ENCODE results near the gene SGPP2.

SGPP2 gene

GRCh38 chr2:222518570-222519381 is 94.4 kb downstream of the SGPP2 start:
- DNase-seq (ENCODE audit: low read depth, low spot score) = peak; percentile 83
- peak overlapping the region; percentile 81 for H3K27ac ChIP-seq

GRCh38 chr2:222521099-222521498 is 96.8 kb downstream of the SGPP2 start:
- no peak for DNase-seq (ENCODE audit: low read depth, low spot score)
- H3K27ac ChIP-seq = no peak overlapping the region

GRCh38 chr2:222522082-222522481 is 97.7 kb downstream of the SGPP2 start:
- H3K27ac ChIP-seq = no peak overlapping the region
- no peak for DNase-seq (ENCODE audit: low read depth, low spot score)

GRCh38 chr2:222523783-222524544 is 99.6 kb downstream of the SGPP2 start:
- H3K27ac ChIP-seq = no peak overlapping the region
- DNase-seq (ENCODE audit: low read depth, low spot score) = no peak

GRCh38 chr2:222525811-222526210 is 101.5 kb downstream of the SGPP2 start:
- no peak for DNase-seq (ENCODE audit: low read depth, low spot score)
- no peak overlapping the region for H3K27ac ChIP-seq

GRCh38 chr2:222526480-222527277 is 102.3 kb downstream of the SGPP2 start:
- no peak for DNase-seq (ENCODE audit: low read depth, low spot score)
- H3K27ac ChIP-seq = no peak overlapping the region

- peak; percentile 63 for DNase-seq (ENCODE audit: low read depth, low spot score)
Observed at GRCh38 chr2:222532315-222532714, 108.0 kb downstream of the SGPP2 start.

DNA sequence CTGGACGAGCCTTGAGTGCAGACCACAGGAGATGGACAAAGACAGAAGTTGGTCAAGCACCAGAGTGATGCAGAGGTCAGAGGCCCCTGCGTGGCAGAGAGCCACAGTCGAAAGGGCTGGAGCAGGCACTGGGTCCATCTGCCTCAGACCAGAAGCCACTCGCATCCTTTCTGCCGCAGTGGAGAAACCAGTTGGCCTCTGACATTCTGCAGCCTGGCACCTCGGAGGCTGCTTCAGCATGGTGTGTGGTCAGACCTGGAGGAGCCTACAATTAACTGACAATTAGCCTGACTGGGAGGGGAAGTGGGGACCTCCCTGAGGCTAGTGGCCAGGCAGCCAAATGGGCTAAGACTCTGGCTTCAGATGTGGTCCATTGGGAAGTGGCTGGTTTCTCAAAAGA is 111.1 kb downstream of the SGPP2 start:
- DNase-seq (ENCODE audit: low read depth, low spot score) = no peak
- no peak overlapping the region for H3K27ac ChIP-seq

More at GRCh38 chr2:222532315-222532714, 108.0 kb downstream of the SGPP2 start:
- peak overlapping the region; percentile 15 for H3K27ac ChIP-seq

DNA sequence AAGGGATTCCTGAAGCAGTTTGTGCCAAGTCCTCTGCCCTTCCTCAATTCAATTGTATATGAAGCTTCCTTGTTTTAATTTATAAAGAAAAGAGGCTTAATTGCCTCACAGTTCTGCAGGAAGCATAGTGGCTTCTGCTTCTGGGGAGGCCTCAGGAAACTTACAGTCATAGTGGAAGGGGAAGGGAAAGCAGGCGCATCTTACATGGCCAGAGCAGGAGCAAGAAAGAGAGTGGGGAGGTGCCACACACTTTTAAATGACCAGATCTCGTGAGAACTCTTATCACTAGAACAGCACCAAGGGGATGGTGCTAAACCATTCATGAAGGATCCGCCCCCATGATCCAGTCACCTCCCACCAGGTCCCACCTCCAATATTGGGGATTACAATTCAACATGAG is 114.2 kb downstream of the SGPP2 start:
- no peak for DNase-seq (ENCODE audit: low read depth, low spot score)
- no peak overlapping the region for H3K27ac ChIP-seq

GRCh38 chr2:222544661-222545060 is 120.3 kb downstream of the SGPP2 start:
- no peak overlapping the region for H3K27ac ChIP-seq
- DNase-seq (ENCODE audit: low read depth, low spot score) = no peak

GRCh38 chr2:222545823-222546795 is 121.8 kb downstream of the SGPP2 start:
- no peak overlapping the region for H3K27ac ChIP-seq
- no peak for DNase-seq (ENCODE audit: low read depth, low spot score)

DNA sequence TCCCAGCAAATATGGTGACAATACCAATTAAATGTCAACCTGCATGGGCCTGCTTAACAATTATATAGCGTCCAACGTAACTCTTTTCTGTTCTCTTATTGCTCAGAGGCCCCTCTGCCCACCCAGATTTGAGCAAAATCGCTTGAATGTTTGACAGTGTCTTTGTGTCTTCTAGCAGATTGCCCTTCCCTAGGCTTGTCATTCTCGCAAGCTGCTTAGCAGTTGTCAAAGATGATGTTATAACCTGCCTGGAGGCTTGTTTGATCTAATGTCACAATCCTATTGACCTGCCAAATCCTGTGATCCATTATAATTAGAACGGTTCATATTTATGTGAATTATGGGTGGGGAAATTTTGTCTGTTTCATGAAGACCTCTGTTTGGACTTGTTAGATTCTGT is 122.7 kb downstream of the SGPP2 start:
- H3K27ac ChIP-seq = no peak overlapping the region
- DNase-seq (ENCODE audit: low read depth, low spot score) = no peak

- DNase-seq (ENCODE audit: low read depth, low spot score) = no peak
- no peak overlapping the region for H3K27ac ChIP-seq
Observed at GRCh38 chr2:222548992-222549391, 124.6 kb downstream of the SGPP2 start.

DNA sequence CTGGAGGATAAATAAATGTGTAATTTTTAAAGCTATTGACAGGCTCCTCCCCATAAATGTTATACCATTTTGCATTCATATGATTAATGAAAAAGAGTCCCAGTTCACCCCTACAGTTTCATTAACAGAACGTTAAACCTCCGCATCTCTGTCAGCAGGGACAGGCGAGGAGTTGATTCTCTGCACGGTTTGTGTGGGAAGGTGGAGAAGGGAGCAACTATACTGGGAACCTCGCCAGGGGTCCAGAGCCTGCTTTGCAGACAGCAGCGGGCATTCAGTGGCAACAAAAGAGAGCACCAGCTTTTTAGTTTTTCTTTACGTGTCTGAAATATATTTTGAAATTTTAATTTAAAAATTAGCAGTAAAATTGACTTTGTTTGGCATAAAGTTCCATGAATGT is 130.2 kb downstream of the SGPP2 start:
- DNase-seq (ENCODE audit: low read depth, low spot score) = no peak
- no peak overlapping the region for H3K27ac ChIP-seq

- no peak overlapping the region for H3K27ac ChIP-seq
- DNase-seq (ENCODE audit: low read depth, low spot score) = no peak
Observed at GRCh38 chr2:222561151-222561550, 136.8 kb downstream of the SGPP2 start.

- no peak for DNase-seq (ENCODE audit: low read depth, low spot score)
- no peak overlapping the region for H3K27ac ChIP-seq
Observed at GRCh38 chr2:222561817-222562645, 137.7 kb downstream of the SGPP2 start.

DNA sequence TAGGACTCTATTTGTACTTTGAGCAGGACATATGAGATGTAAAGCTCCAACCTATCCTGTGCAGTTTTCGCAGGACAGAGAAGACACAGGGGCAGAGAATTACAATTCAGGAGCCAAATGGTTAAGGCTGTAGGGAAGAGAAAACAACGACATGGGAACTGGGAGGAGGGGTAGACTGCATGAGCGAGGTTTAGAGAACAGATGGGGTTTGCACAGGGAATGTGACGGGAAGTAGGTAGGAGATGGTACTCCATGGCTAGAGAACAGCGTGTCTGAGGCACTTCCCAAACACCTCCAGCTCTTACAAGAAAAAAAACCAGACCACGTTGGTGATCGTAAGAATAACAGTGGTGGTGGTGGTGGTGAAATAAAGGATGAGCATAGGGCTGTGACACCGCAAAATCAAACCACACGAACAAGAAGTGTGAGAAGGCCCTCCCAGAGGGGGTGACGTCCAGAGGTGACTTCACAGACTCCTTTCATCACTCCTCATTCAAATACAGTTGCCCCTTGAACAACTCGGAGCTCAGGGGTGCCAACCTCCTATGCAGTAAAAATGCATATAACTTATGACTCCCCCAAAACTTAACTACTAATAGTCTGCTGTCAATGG is 138.9 kb downstream of the SGPP2 start:
- no peak overlapping the region for H3K27ac ChIP-seq
- no peak for DNase-seq (ENCODE audit: low read depth, low spot score)

GRCh38 chr2:222563936-222564335 is 139.6 kb downstream of the SGPP2 start:
- no peak for DNase-seq (ENCODE audit: low read depth, low spot score)
- no peak overlapping the region for H3K27ac ChIP-seq

All from epithelial cell of prostate (primary cell).